H1 (cell line): ENCODE results near the gene ARHGEF7. TPM values are rescaled to one million over a fixed set of nuclear protein-coding genes. Genes with fewer than 3 reads are reported as not detected.

Experiments
- CTCF ChIA-PET: fragments of 300-600 bp; sonication (Branson Sonifier 250); formaldehyde crosslinking; loops from one replicate; lab custom pipeline; 2021; ENCODE audit not compliant: partially characterized antibody; lab: Charles Lee
- POLR2A ChIA-PET: fragments of 300-600 bp; sonication (Branson Sonifier 250); formaldehyde crosslinking; loops from one replicate; lab custom pipeline; 2021; ENCODE audit warnings: inconsistent platforms; ENCODE audit not compliant: partially characterized antibody; lab: Charles Lee
- DNase-seq, 2 experiments: peaks; one replicate each; pipeline versions ENCODE4 v3.0.0 to v3.0.0-alpha.2; 2010 to 2022; ENCODE audit warnings: low spot score in 2 of 2, low read depth in 1 of 2, mixed read lengths in 1 of 2
- FAIRE-seq: peaks from 2 replicates; lab custom pipeline; 2011; peaks lifted over from hg19 to GRCh38; lab: Jason Lieb, UNC
- H2AFZ ChIP-seq: 2 replicates; pipeline ENCODE4 v1.8.1; 2012; ENCODE audit warnings: low read length, inconsistent platforms
- H2AK5ac ChIP-seq: 2 replicates; pipeline ENCODE4 v1.6.1; 2013; ENCODE audit warnings: low read depth, low read length
- H2BK120ac ChIP-seq: replicated peaks from 2 replicates; pipeline ENCODE3; 2013; ENCODE audit warnings: low read depth, low read length, inconsistent platforms
- H2BK12ac ChIP-seq: 2 replicates; pipeline ENCODE4 v1.6.1; 2013; ENCODE audit warnings: low read depth, low read length
- H2BK15ac ChIP-seq: 2 replicates; pipeline ENCODE4 v1.6.1; 2013; ENCODE audit warnings: low read length
- H2BK20ac ChIP-seq: 2 replicates; pipeline ENCODE4 v1.6.1; 2013; ENCODE audit warnings: low read length
- H2BK5ac ChIP-seq: 2 replicates; pipeline ENCODE4 v1.6.1; 2013; ENCODE audit warnings: low read depth, low read length
- H3K14ac ChIP-seq: 2 replicates; pipeline ENCODE4 v1.6.1; 2013; ENCODE audit warnings: inconsistent platforms; ENCODE audit not compliant: insufficient read length
- H3K18ac ChIP-seq: 2 replicates; pipeline ENCODE4 v1.6.1; 2013; ENCODE audit warnings: low read length; ENCODE audit errors: extremely low read depth
- H3K23ac ChIP-seq: 2 replicates; pipeline ENCODE4 v1.6.1; 2013; ENCODE audit warnings: inconsistent platforms; ENCODE audit not compliant: insufficient read length
- H3K23me2 ChIP-seq: 2 replicates; pipeline ENCODE4 v1.6.1; 2013; ENCODE audit warnings: low read depth, low read length
- H3K27ac ChIP-seq: 2 replicates; pipeline ENCODE4 v1.6.1; 2011; ENCODE audit warnings: low read depth, low read length, inconsistent platforms
- H3K27me3 ChIP-seq, 4 experiments: replicated peaks in 1 of 4; 1 replicate in 1 of 4; 2 replicates in 3 of 4; pipeline versions ENCODE4 v1.6.1 to v1.8.1; 2011 to 2013; ENCODE audit warnings: low read length in 3 of 4, mild to moderate bottlenecking in 3 of 4, inconsistent platforms in 2 of 4, mixed read lengths in 2 of 4, moderate library complexity in 1 of 4; ENCODE audit not compliant: control insufficient read depth in 3 of 4, insufficient read depth in 3 of 4; ENCODE audit errors: extremely low read depth in 1 of 4
- H3K36me3 ChIP-seq, 4 experiments: 2 replicates each; pipeline versions ENCODE4 v1.6.1 to v1.8.1; 2011 to 2013; ENCODE audit warnings: mild to moderate bottlenecking in 4 of 4, low read length in 3 of 4, moderate library complexity in 2 of 4, control low read depth in 1 of 4, inconsistent platforms in 1 of 4; ENCODE audit not compliant: insufficient read depth in 4 of 4, control insufficient read depth in 2 of 4
- H3K4ac ChIP-seq: replicated peaks from 2 replicates; pipeline ENCODE3; 2013; ENCODE audit warnings: low read length, low read depth, mixed read lengths, inconsistent platforms; ENCODE audit not compliant: insufficient read length
- H3K4me1 ChIP-seq, 4 experiments: replicated peaks in 1 of 4; 1 replicate in 1 of 4; 2 replicates in 3 of 4; pipeline versions ENCODE4 v1.6.1 to v1.8.1; 2011 to 2013; ENCODE audit warnings: low read length in 3 of 4, inconsistent platforms in 2 of 4, mixed read lengths in 1 of 4; ENCODE audit not compliant: insufficient read depth in 4 of 4, control insufficient read depth in 3 of 4
- H3K4me2 ChIP-seq, 2 experiments: 2 replicates each; pipeline versions ENCODE4 v1.6.1 to v1.8.1; 2011 to 2013; ENCODE audit warnings: low read depth in 2 of 2, low read length in 2 of 2, control low read depth in 1 of 2, inconsistent platforms in 1 of 2, mild to moderate bottlenecking in 1 of 2; ENCODE audit not compliant: insufficient read depth in 1 of 2
- H3K4me3 ChIP-seq, 4 experiments: fragments of 200-600, 300-600 bp in 1 of 4; sonication (generic), shearing (Covaris generic), sonication (Bioruptor Twin) in 1 of 4; 2 replicates each; pipeline versions ENCODE4 v1.5.1 to v1.8.1; 2011 to 2016; ENCODE audit warnings: low read length in 4 of 4, low read depth in 3 of 4, control low read depth in 2 of 4, inconsistent platforms in 2 of 4, mild to moderate bottlenecking in 2 of 4, mixed read lengths in 1 of 4, moderate library complexity in 1 of 4; ENCODE audit not compliant: insufficient read depth in 2 of 4; ENCODE audit errors: extremely low read depth in 1 of 4
- H3K56ac ChIP-seq: replicated peaks from 2 replicates; pipeline ENCODE3; 2013; ENCODE audit warnings: low read depth, mild to moderate bottlenecking, mixed read lengths, low read length, inconsistent platforms; ENCODE audit not compliant: insufficient read length
- H3K79me1 ChIP-seq: 2 replicates; pipeline ENCODE4 v1.6.1; 2013; ENCODE audit warnings: low read depth, low read length, control low read depth
- H3K79me2 ChIP-seq, 2 experiments: 2 replicates each; pipeline versions ENCODE4 v1.6.1 to v1.8.1; 2012 to 2013; ENCODE audit warnings: low read length in 2 of 2, mild to moderate bottlenecking in 2 of 2, inconsistent platforms in 1 of 2; ENCODE audit not compliant: insufficient read depth in 2 of 2, control insufficient read depth in 1 of 2
- H3K9ac ChIP-seq, 4 experiments: replicated peaks in 1 of 4; 1 replicate in 1 of 4; 2 replicates in 3 of 4; pipeline versions ENCODE4 v1.6.1 to v1.8.1; 2011 to 2013; ENCODE audit warnings: low read depth in 3 of 4, low read length in 3 of 4, control low read depth in 2 of 4, mild to moderate bottlenecking in 2 of 4, moderate library complexity in 2 of 4, inconsistent platforms in 1 of 4; ENCODE audit errors: extremely low read depth in 1 of 4
- H3K9me3 ChIP-seq, 2 experiments: 2 replicates each; pipeline versions ENCODE4 v1.6.1 to v1.8.1; 2012 to 2013; ENCODE audit warnings: mild to moderate bottlenecking in 2 of 2, moderate library complexity in 2 of 2, control low read depth in 1 of 2, inconsistent platforms in 1 of 2, low read depth in 1 of 2, low read length in 1 of 2, mixed read lengths in 1 of 2; ENCODE audit not compliant: insufficient read depth in 2 of 2
- H4K20me1 ChIP-seq, 2 experiments: replicated peaks in 1 of 2; 2 replicates each; pipeline versions ENCODE3 to v1.8.1; 2011 to 2013; ENCODE audit warnings: inconsistent platforms in 2 of 2, low read length in 2 of 2, mild to moderate bottlenecking in 1 of 2; ENCODE audit not compliant: insufficient read depth in 2 of 2, control insufficient read depth in 1 of 2
- H4K5ac ChIP-seq: 2 replicates; pipeline ENCODE4 v1.6.1; 2013; ENCODE audit warnings: low read length, low read depth, mixed read lengths, inconsistent platforms; ENCODE audit not compliant: insufficient read length
- H4K8ac ChIP-seq: 2 replicates; pipeline ENCODE4 v1.8.0; 2013; ENCODE audit warnings: mild to moderate bottlenecking, moderate library complexity, low read length, inconsistent platforms; ENCODE audit not compliant: insufficient read depth; ENCODE audit errors: extremely low read depth
- H4K91ac ChIP-seq: replicated peaks from 2 replicates; pipeline ENCODE3; 2013; ENCODE audit warnings: low read length, mixed read lengths, inconsistent platforms; ENCODE audit not compliant: insufficient read length
- EGR1 ChIP-seq: IDR thresholded peaks from 2 replicates; pipeline ENCODE4 v1.6.1; 2011; ENCODE audit warnings: low read depth, low read length, borderline replicate concordance
- RAD21 ChIP-seq, 2 experiments: IDR thresholded peaks in 1 of 2; conservative IDR thresholded peaks in 1 of 2; 2 replicates each; pipeline ENCODE4 v1.6.1; 2011; ENCODE audit warnings: low read depth in 2 of 2, low read length in 2 of 2, improper control_type of control experiment in 1 of 2, inconsistent platforms in 1 of 2, mild to moderate bottlenecking in 1 of 2, moderate library complexity in 1 of 2
- SIX5 ChIP-seq: IDR thresholded peaks from 2 replicates; pipeline ENCODE4 v1.6.1; 2011; ENCODE audit warnings: mild to moderate bottlenecking, low read depth, low read length
- WGBS, 2 experiments: shearing (Covaris generic) in 1 of 2; methylation state at CpG; one replicate each; pipeline versions ENCODE4 v1.1.6 to v1.1.7; 2013 to 2015; ENCODE audit warnings: low lambda C conversion rate in 2 of 2, mixed read lengths in 2 of 2, inconsistent platforms in 1 of 2, low coverage in 1 of 2, missing lambda C conversion rate in 1 of 2; ENCODE audit not compliant: insufficient replicate concordance in 2 of 2, insufficient coverage in 1 of 2, insufficient read length in 1 of 2; ENCODE audit errors: extremely low coverage in 1 of 2, missing lambda C conversion rate in 1 of 2; 5-methylcytosine and 5-hydroxymethylcytosine counted together
- polyA plus RNA-seq, 7 experiments: library from polyadenylated mRNA; depleted of rRNA in 3 of 7; stranded (reverse) in 5 of 7; unstranded in 2 of 7; fragments of >200 nt in 5 of 7; fragments of 200-250 nt in 2 of 7; gene quantifications; 1 replicate in 5 of 7; 2 replicates in 1 of 7; 4 replicates in 1 of 7; pipeline versions ENCODE4 v1.2.1 to v1.2.3, GENCODE V29; 2011 to 2013; ENCODE audit warnings: missing spikeins in 2 of 7, mixed read lengths in 2 of 7
- total RNA-seq: library from RNA; stranded (reverse); fragmentation: NEBNext Ultra II Directional; extraction: Animal tissue kit (Norgen Biotek cat#: 25700); gene quantifications from 2 replicates; pipeline ENCODE4 v1.2.1, GENCODE V29; 2021

The ARHGEF7 gene
- total and polyA plus RNA-seq, 2 of the 8 experiments (the other 6 are each of a cell fraction or from before 2014, with no cell fraction given): 26.2 to 56.5 TPM

DNA sequence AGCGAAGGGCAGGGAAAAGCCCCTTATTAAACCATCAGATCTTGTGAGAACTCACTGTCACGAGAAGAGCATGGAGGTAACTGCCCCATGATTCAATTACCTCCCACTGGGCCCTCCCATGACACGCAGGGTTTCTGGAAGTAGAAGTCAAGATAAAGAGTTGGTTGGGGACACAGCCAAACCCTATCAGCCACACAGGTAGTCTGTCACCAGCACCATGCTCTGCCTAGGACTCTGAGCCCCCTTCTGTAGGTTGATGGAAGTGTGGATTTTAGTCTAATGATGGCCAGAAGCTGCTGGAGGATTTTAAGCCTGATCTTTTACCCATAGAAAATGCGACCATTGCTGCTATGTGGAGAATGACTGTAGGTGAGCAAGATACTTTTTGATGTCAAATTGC is 60.8 kb downstream of the ARHGEF7 start:
- H3K56ac ChIP-seq: no peak overlapping the region
- H4K91ac ChIP-seq: no peak overlapping the region
- H3K27me3 ChIP-seq: no peaks in the 10 kb centered on the region
- H3K4me2 ChIP-seq: no peak overlapping the region
- TF ChIP-seq RAD21 (IDR thresholded peaks at IDR 0.05 in 1 of 2, conservative IDR thresholded peaks at IDR 0.05 in 1 of 2; ENCODE audit: low read depth in 2 of 2, low read length in 2 of 2): 0 out of 4 replicates have a peak, but pooled peaks of 1 of the 2 experiments have one; percentile 2
- TF ChIP-seq SIX5: no peak
- no peak for TF ChIP-seq EGR1
- no peak overlapping the region for H2BK20ac ChIP-seq
- 92% methylated on average over 4 of the region's 4 CpGs; no CpG with 5 or more reads in 1 of the 2 experiments for WGBS, 2 experiments
- H3K23me2 ChIP-seq: no peaks in the 10 kb centered on the region
- H2BK15ac ChIP-seq: no peak overlapping the region
- peaks cover 0 to 4% (median 1%) of the 10 kb centered on the region in 4 experiments; a peak in 4 of 7 replicates for H3K4me1 ChIP-seq
- H2AK5ac ChIP-seq: no peak overlapping the region
- no peak overlapping the region for H3K14ac ChIP-seq
- H3K36me3 ChIP-seq: peaks cover 0 to 3% (median 0%) of the 10 kb centered on the region in 4 experiments; a peak in 1 of 8 replicates
- FAIRE-seq: no peak
- H4K8ac ChIP-seq: no peak overlapping the region
- H4K20me1 ChIP-seq: peaks cover 17 to 32% of the 10 kb centered on the region in 2 experiments
- no peak overlapping the region for H4K5ac ChIP-seq
- H3K18ac ChIP-seq: no peak overlapping the region
- no peaks in the 10 kb centered on the region for H3K9me3 ChIP-seq
- no peak overlapping the region for H2AFZ ChIP-seq
- ChIA-PET POLR2A (no interaction called here), CTCF (interaction anchor here (1.2 to 1.8 kb wide), 4 partner anchors 8 to 54 kb away, joined by 3 to 5 read pairs (median 4); no protein-coding TSS in a partner anchor)
- DNase-seq: no peak
- H2BK5ac ChIP-seq: no peak overlapping the region
- H3K4me3 ChIP-seq: no peak overlapping the region
- peaks cover 6 to 95% of the 10 kb centered on the region in 2 experiments for H3K79me2 ChIP-seq
- no peak overlapping the region for H3K4ac ChIP-seq
- H3K79me1 ChIP-seq: peaks cover 27% of the 10 kb centered on the region
- H2BK12ac ChIP-seq: no peak overlapping the region
- no peak overlapping the region for H3K9ac ChIP-seq
- H2BK120ac ChIP-seq: no peak overlapping the region
- no peak overlapping the region for H3K27ac ChIP-seq
- no peak overlapping the region for H3K23ac ChIP-seq
